Neural progenitor cell (in vitro differentiated cells): ENCODE results near the gene ERO1A.

Experiments used
- CTCF ChIP-seq: fragments of 200-600 bp; sonication (generic); IDR thresholded peaks from 2 replicates; pipeline ENCODE4 v1.5.1; 2017; ENCODE audit warnings: antibody characterized with exemption, mild to moderate bottlenecking
- EZH2 ChIP-seq: fragments of 200-600 bp; sonication (generic); IDR thresholded peaks from 2 replicates; pipeline ENCODE4 v1.6.1; 2017; ENCODE audit warnings: antibody characterized with exemption, mild to moderate bottlenecking, moderate library complexity
- EZH2phosphoT487 ChIP-seq: fragments of 200-600 bp; sonication (generic); IDR thresholded peaks from 2 replicates; pipeline ENCODE4 v1.6.1; 2017; ENCODE audit warnings: antibody characterized with exemption

GRCh38 chr14:52733824-52734223, 38.5 kb upstream of the ERO1A start:
- TF ChIP-seq CTCF, result no peak
- no peak for TF ChIP-seq EZH2phosphoT487
- no peak for TF ChIP-seq EZH2
